LoVo (cell line): ENCODE data around the gene CERT1.
"Not testable (repeated sequence)": the region's sequence is repeated elsewhere in the genome, so short reads cannot be mapped to it uniquely, and the experiment has no call there.

ENCODE experiments used
- DNase-seq: peaks from one replicate; pipeline ENCODE4 v3.0.0-alpha.2; 2016; ENCODE audit warnings: low spot score

The CERT1 gene

DNA sequence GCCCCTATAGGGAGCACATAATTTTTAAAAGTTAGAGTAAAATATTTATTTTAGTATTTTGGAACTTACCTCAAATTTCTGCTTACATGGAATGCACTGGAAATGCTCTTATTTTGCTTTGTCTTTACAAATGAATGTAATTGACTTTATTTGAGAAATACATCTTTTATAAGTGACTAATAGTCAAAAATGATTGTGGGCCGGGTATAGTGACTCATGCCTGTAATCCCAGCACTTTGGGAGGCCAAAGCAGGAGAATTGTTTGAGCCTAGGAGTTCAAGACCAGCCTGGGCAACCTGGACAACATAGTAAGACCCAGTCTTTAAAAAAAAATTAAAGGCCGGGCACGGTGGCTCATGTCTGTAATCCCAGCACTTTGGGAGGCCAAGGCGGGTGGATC, 168.6 kb downstream of the CERT1 start:
- no peak for DNase-seq

GRCh38 chr5:75341934-75342333, 169.5 kb downstream of the CERT1 start:
- DNase-seq = no peak

DNA sequence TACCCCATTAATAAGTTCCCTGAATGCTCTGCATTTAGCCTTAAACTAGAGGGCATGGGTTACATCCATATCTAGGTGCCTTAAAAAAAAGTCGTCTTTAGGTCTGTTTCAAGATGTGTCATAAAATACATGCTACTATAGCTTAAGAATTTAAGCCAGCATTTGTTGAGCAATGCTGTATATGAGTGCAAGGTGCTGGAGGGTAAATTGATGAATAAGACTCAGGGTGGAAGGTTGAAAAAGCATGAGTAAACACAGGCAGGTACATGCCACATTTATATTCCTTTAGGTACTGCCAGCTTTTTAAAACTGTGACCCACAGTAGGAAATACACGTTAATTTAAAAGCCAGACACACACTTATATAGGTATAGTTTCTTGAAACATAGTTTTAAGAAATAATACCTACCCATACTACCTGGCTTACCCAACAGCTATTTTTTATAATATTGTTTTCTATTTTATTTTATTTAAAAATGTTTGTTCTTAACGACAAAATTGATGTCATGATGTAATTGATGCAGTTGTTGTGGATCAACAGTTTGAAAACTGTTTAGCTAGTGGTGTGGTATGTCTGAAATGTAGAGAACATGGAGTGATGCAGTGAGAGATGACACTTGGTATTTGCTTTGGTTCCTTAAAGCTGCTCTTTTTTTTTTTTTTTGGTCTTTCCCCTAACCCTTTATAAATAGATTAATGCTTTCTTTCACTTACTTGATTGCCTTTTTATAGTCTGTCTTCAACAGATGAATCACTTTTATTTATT, 170.5 kb downstream of the CERT1 start:
- no peak for DNase-seq

GRCh38 chr5:75338408-75338807, 173.0 kb downstream of the CERT1 start:
- DNase-seq = no peak

DNA sequence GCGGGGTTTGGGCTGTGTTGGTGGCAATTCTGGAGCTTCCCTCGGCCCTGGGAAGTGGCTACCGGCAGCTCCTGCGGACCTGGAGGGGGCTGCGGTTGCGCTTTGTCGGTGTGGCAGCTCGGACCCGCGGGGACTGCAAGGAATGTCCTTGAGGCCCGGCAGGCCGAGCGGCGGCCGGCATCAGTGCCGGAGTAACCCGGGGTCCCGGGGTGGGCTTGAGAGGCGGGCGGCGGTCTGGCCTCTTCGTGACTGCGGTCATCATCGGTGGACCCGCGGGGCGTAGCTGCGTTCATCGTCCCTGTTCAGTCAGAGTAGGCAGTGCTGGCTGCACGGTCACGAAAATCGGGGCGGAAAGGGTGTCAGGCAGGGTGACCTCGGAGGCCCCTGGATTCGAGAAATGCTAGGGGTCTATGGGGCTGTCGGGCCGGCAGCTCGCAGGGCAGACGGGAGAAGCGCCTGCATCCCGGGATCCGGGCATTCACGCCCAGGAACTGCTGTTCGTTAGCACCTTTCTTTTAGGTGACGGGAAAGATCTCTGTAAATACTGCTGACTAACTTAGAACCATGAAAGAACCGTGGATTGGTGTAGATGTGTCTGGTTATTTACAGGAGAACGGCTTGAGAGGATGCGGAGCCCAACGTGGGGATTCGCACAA, 173.9 kb downstream of the CERT1 start:
- peak; percentile 8 for DNase-seq

DNA sequence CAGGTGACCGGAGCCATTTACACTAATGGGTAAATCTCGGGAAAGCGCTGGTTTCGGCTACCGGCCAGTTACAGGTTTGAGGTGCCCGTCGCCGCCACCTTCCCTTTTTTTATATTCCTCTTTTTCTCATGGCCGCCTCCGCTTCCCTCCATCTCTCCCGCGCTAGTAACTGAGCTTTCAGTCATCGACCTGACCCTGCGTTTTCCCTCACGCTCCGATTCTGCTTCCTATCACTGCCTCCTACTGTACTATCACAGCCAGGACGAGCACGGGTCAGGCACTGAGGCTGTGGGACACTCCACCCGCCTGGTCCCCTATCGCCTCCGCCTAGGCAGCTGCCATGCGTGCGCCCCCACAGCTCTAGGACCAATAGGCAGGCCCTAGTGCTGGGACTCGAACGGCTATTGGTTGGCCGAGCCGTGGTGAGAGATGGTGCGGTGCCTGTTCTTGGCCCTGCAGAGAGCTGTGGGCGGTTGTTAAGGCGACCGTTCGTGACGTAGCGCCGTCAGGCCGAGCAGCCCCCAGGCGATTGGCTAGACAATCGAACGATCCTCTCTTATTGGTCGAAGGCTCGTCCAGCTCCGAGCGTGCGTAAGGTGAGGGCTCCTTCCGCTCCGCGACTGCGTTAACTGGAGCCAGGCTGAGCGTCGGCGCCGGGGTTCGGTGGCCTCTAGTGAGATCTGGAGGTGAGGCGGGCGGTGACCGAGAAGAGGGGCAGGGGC, 174.7 kb downstream of the CERT1 start, which contains the start of gene HMGCR:
Gene HMGCR, plus strand, starts transcription at position 606 of the 722 bp plus-strand sequence. CDS start 5,386 bp downstream, outside the sequence.
- peak; percentile 100 for DNase-seq

DNA sequence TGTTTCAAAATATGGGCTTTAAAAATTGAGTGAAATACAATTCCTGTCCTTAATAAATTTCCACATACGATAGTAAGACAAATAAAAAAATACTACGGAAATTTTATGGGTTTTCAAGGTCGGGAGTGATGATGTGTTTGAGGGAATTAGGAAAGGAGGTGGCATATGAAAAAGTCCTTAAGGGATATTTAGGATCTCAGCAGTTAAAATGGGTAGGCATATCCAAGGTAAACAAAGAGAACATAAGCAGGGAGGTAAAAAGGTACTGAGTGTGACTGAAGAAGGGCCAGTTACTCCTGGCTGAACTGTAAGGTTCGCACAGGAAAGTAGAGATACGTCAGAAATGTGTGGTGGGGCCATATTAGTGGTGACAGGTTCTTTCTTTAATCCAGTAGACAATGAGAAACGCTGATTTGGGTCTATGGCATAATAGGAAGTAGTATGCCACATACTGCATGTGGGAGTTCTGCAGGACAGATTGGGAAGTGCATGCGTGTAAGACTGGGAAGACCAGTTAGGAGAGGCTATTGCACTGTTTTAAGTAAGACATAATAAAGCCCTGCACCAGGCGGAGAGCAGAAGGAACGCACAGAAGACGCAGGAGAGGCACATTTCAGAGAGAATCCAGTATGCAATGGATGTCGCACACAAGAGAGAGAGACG, 175.3 kb downstream of the CERT1 start:
- peak; percentile 83 for DNase-seq

- DNase-seq = no peak
Observed at GRCh38 chr5:75335486-75335885, 175.9 kb downstream of the CERT1 start.

DNA sequence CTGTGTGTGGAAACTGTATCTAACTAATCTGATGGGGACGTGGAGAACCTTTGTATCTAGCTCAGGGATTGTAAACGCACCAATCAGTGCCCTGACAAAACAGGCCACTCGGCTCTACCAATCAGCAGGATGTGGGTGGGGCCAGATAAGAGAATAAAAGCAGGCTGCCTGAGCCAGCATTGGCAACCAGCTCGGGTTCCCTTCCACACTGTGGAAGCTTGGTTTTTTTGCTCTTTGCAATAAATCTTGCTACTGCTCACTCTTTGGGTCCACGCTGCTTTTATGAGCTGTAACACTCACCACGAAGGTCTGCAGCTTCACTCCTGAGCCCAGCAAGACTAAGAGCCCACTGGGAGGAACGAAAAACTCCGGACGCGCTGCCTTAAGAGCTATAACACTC, 177.0 kb downstream of the CERT1 start:
- DNase-seq = not testable (repeated sequence)

GRCh38 chr5:75333759-75334158, 177.7 kb downstream of the CERT1 start:
- not testable (repeated sequence) for DNase-seq

- DNase-seq = no peak
Observed at GRCh38 chr5:75331095-75332090, 180.0 kb downstream of the CERT1 start.

GRCh38 chr5:75330404-75330803, 181.0 kb downstream of the CERT1 start:
- DNase-seq = no peak
